GM12892 (cell line): ENCODE results near the gene VAPB.

ENCODE experiments used
- POLR2A ChIP-seq: IDR thresholded peaks from 2 replicates; pipeline ENCODE4 v1.6.1; 2011; ENCODE audit warnings: low read depth, low read length, control low read depth
- POLR2AphosphoS5 ChIP-seq: IDR thresholded peaks from 2 replicates; pipeline ENCODE4 v1.6.1; 2011; ENCODE audit warnings: low read depth, low read length, control low read depth
- TAF1 ChIP-seq: IDR thresholded peaks from 2 replicates; pipeline ENCODE4 v1.6.1; 2011; ENCODE audit warnings: low read depth, mild to moderate bottlenecking, control low read depth, low read length, borderline replicate concordance

- TF ChIP-seq TAF1 (no peak), POLR2A (no peak), POLR2AphosphoS5 (no peak)
Measured at GRCh38 chr20:58496429-58496769, 107.4 kb downstream of the VAPB start.
